Measurements from ENCODE around the gene TMEM132A.
"Not testable (repeated sequence)": the region's sequence is repeated elsewhere in the genome, so short reads cannot be mapped to it uniquely, and the experiment has no call there.

Gene TMEM132A

DNA sequence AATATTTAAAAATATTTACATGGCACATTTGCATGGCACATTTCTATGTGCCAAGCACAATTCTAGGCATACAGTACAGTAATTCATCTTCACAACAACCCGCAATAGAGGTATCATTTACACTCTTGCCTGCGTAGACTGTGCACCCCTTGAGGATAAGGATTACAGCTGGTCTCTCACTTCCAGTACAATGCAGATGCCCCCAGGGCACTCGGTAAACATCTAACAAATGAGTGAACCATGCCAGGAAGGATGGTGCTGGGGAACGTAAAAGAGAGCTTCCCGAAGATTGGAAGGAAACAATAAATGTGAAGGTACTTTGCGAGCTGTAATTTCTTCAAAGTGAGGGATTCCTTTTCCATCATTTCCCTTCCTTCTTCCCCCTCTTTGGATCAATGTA is 19.2 kb upstream of the TMEM132A start:
- DNase-seq (ENCODE audit: low read depth) = no peak

GRCh38 chr11:60905551-60906113 is 18.6 kb upstream of the TMEM132A start:
- peak; percentile 72 for DNase-seq (ENCODE audit: low read depth)

DNA sequence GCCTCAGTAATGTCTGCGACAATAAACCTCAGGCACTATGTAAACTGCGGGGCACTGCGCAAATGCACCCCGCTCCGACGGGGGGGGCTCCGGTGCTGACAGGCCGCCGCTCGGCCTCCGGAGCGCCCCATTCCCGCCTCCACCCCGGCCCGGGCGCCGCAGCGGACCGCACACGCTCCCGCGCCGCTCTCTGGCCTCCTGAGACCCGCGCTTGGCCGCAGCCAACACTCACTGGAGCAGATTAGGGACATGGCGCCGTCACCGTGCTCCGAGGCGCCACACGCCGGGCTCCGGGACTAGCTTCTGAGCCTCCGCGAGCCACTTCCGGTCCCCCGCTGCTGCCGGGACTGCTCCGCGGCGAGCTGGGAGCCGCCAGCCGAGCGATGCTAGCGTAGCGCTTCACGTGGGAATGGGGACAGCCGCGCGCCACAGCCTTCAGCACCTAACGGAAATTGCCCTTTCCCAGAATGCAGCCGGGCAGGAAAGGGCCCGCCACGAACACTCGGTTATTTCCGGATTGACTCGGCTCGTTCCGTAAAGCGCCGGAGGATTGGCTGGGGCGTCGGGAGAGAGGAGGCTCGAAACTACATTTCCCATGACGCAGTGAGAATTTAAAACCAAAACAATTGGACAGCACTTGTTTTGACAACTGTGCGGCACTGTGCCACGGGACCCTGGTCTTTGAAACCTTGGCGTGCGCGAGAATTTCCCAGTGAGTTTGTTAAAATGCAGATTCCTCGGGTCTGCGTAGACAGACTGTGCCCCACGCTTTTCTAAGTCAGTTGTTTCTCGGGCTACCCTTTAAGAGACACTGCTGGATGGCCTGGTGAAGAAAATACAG is 17.9 kb upstream of the TMEM132A start, which contains the start of gene PRPF19:
TSS of gene PRPF19 (minus strand) at position 454 of the 841 bp plus-strand sequence. CDS start at position 251, 203 bp downstream.
- peak; percentile 90 for DNase-seq (ENCODE audit: low read depth)

- DNase-seq (ENCODE audit: low read depth) = no peak
Observed at GRCh38 chr11:60908803-60909202, 15.5 kb upstream of the TMEM132A start.

GRCh38 chr11:60909680-60910280 is 14.5 kb upstream of the TMEM132A start:
- not testable (repeated sequence) for DNase-seq (ENCODE audit: low read depth)

DNA sequence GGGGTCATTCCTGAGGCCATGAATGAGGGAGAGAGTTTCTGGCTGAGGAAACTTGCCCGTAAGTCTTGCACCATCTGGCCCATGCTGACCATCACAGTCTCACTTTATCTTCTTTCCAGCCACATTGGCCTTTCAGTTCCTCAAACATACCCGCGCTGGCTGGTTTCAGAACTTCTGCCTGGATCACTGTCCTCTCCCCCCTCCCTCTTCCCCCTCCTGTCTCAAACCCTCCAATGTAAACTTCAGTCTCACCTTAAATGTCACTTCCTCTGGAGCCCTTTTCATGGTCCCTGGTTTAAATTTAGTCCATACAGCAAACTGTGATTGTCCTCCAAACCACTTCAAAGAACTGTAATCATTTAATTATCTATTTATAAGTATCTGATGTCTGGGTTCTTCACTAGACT is 14.0 kb upstream of the TMEM132A start:
- no peak for DNase-seq (ENCODE audit: low read depth)

DNA sequence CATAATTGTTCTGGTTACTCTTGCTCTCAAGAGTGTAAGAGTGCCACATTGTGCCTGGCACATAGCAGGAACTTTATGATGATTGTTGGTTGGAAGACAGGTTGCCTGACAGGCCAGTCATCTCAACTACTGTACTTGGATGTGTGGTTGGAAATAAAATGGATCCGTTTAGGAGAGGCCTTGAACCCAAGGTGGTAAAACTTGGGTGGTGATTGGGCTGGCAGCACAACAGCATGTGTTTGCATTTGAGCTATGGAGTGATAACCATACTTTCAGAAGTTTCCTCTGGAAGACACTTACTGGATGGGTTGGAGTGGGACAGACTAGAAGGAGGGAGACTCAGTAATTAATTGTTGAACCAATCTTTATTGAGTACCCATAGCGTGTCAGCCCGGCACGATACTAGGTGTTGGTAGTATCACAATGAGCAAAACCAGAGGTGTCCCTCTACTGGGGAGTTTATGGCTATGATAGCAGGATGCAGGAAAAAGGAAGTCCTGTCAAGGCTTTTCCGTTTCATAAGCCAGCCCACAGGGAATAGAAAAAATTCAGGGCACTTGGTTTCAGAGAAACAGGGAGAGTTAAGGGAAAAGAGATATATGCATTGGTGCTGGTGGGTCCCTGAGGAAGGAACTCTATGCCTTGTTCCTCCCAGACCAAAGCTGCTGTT is 13.4 kb upstream of the TMEM132A start:
- no peak for DNase-seq (ENCODE audit: low read depth)

DNA sequence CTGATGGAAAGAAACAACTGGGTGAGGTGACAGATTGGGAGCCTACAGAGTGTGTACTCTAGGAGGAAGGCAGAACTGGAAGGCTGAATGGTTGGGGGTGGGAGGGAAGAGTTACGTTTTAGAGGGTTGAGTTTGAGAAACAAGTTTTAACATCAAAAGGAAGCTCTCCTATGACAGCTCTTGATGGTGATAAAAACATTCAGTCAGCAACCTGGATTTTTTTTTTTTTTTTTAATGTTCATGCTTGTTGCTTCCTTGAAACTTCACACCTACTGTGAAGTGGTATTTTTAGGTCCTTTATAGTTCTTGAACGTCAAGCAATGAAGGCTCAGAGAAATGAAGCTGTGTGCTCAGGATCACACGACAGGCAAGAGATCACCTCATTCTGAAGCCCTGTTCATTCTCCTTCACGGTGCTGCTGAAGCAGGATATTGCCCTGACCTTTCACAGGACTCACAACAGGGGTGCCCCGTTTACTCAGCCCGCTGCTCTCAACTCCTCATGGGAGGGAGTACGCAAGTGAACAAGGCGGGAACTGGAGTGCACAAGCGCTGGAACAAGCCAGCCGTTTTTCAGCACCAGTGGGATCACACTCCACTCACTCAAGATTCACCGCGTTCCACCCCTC is 11.9 kb upstream of the TMEM132A start:
- no peak for DNase-seq (ENCODE audit: low read depth)

DNA sequence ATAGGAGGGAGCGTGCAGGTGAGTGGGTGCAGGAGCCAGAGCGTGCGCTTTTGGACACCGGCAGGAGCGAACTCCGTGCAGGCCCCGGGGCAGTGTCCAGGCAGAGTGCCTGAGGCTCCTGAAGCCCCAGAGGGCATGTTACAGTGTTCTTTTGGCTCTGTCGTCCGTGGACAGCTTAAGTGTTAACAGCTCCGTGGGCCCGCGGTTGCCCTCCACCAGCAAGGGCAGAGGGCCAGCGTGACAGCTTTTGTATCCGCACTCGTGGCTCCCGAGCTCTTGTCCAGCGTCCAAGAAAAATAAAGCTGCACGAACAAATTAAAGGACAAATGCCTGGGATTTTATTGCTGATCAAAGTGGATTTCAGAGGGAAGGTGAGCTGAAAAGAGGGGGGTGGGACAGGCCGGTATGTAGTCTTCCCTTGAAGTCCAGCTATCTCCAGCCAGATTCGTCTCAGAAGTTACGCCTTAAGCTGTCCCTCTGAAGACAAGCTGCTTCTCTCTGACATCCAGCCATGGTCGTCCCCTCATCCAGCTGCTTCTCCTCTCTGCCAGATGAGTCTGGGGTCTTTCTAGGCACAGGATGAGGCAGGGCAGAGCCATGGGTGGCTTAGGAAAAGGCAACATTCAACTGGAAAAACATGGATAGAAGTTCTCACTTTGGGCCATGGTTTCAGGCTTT is 11.3 kb upstream of the TMEM132A start:
- DNase-seq (ENCODE audit: low read depth) = no peak

DNA sequence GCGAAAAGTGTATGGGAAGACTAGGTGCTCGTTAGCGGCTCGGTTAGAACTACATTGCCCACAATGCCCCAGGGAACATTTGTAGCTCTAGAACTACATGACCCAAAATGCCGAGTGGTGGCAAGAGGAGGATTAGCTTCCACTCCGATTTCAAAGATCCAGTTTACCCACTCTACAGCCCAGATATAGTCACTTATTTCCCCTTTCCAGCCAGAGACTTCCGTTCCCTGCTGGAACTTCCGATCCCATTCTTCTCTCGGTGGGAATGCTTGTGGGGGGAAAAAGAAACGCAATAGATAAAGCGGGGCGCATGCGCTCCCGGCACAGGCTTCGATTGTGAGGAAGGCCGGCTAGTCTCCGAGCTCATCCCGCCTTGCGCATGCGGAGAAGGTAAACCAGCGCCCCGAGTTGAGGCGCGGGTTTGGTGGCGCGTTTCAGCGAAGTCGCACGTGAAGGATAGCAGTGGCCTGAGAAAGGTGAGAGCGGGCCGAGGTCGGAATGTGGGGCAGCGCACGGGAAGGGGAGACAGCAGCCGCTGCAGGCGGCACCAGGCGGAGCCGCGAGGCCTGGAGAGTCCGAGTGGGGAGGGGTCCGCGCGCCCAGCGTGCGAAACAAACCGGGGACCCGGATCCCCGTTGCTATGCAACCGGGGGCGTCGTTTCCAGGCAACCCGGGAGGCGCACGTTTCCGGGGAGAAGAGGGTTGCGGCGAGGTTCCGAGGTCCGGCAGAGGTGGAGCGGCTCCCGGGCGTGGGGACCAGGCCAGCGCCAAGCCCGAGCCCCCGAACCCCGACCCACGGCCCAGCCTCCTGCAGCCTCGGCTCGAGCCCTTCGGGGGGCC is 10.2 kb upstream of the TMEM132A start, which contains the start of gene TMEM109:
TSS of gene TMEM109 (plus strand) at position 366 of the 840 bp plus-strand sequence. CDS start 5,536 bp downstream, outside the sequence.
- peak; percentile 86 for DNase-seq (ENCODE audit: low read depth)

DNA sequence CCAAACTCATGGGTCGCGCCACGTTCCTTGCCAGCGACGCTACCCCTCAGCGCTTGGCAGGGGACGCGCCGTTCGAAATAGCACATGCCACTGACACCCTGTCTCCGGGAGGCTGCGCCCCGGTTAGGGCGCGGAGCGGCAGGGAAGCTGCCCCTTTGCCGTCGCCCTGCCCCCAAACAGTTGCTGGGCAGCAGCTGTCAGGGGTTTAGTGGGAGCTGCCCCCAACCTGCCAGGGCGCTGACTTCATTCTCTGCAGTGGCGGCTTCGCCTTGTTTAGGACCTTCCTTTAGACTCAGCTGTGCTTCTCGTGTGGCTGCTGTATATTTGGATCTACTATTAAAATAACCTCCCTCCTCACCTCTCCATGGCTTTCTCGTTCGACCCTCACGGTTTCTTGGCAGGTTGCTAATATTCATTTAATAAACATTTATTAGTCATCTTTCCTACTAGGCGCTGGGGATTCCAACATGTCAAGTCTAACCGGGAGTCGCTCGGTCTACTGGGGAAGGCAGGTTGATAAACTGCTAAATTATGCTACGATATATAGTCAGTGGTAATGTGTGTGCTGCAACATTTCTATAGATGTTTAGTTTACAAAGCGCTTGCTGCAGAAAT is 9.5 kb upstream of the TMEM132A start:
- peak; percentile 34 for DNase-seq (ENCODE audit: low read depth)

GRCh38 chr11:60915248-60915914 is 8.9 kb upstream of the TMEM132A start:
- DNase-seq (ENCODE audit: low read depth) = peak; percentile 29

GRCh38 chr11:60916669-60917206 is 7.5 kb upstream of the TMEM132A start:
- no peak for DNase-seq (ENCODE audit: low read depth)

GRCh38 chr11:60917267-60917666 is 7.0 kb upstream of the TMEM132A start:
- DNase-seq (ENCODE audit: low read depth) = no peak

GRCh38 chr11:60918251-60918938 is 5.9 kb upstream of the TMEM132A start:
- DNase-seq (ENCODE audit: low read depth) = peak; percentile 57

DNA sequence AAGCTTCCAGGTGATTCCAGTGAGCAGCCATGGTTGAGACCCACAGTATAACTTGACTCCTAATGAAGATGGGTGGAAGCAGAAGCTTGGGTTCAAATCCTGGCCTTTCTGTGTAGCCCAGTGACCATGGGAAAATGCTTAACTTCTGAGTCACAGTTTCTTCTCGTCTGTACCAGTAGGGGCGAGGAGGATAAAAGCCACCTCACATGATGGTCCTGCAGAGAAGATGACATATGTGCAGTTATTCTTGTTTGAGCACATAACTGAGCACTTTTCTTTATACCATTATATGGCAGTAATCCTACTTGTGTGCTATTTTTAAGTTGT is 5.4 kb upstream of the TMEM132A start:
- peak; percentile 74 for DNase-seq (ENCODE audit: low read depth)

GRCh38 chr11:60919320-60919719 is 4.9 kb upstream of the TMEM132A start:
- peak; percentile 7 for DNase-seq (ENCODE audit: low read depth)

- no peak for DNase-seq (ENCODE audit: low read depth)
Observed at GRCh38 chr11:60919956-60920355, 4.3 kb upstream of the TMEM132A start.

- no peak for DNase-seq (ENCODE audit: low read depth)
Observed at GRCh38 chr11:60921259-60921658, 3.0 kb upstream of the TMEM132A start.
